Heart right ventricle (tissue), 16 donors: Measurements from ENCODE around the gene GPM6B. TPM values are rescaled to one million over a fixed set of nuclear protein-coding genes. Genes with fewer than 3 reads are reported as not detected.

Experiments
- ATAC-seq, 8 donors: fragments of 200-7000 bp; cut with Tn5 transposase; one replicate each; pipeline ENCODE4 v1.9.1; 2020; ENCODE audit warnings: mild to moderate bottlenecking in 8 of 8, moderate library complexity in 8 of 8, moderate number of reproducible peaks in 1 of 8
- DNase-seq, 2 donors: peaks; one replicate each; pipeline ENCODE4 v3.0.0-alpha.2; 2020
- H3K27ac ChIP-seq, 10 donors: fragments of 200-600 bp; sonication (generic) in 2 of 10; one replicate each; pipeline versions ENCODE4 v1.5.0 to v1.8.0; 2020 to 2022; ENCODE audit warnings: mild to moderate bottlenecking in 3 of 10
- H3K27me3 ChIP-seq, 7 donors: fragments of 200-600 bp; one replicate each; pipeline ENCODE4 v1.8.0; 2021 to 2022; ENCODE audit warnings: mild to moderate bottlenecking in 2 of 7
- H3K36me3 ChIP-seq, 9 donors: fragments of 200-600 bp; sonication (generic) in 1 of 9; one replicate each; pipeline versions ENCODE4 v1.5.0 to v1.8.0; 2020 to 2022; ENCODE audit warnings: mild to moderate bottlenecking in 2 of 9
- H3K4me1 ChIP-seq, 9 donors: fragments of 200-600 bp; sonication (generic) in 1 of 9; one replicate each; pipeline versions ENCODE4 v1.5.0 to v1.8.0; 2020 to 2022; ENCODE audit warnings: mild to moderate bottlenecking in 4 of 9
- H3K4me3 ChIP-seq, 10 donors: fragments of 200-600 bp; sonication (generic) in 2 of 10; one replicate each; pipeline versions ENCODE4 v1.5.0 to v1.8.0; 2020 to 2022; ENCODE audit warnings: mild to moderate bottlenecking in 7 of 10, moderate library complexity in 2 of 10
- H3K9me3 ChIP-seq, 11 donors: fragments of 200-600 bp in 10 of 11; sonication (generic) in 2 of 11; one replicate each; pipeline versions ENCODE4 v1.5.0 to v1.8.0; 2013 to 2022; ENCODE audit warnings: mild to moderate bottlenecking in 2 of 11, control low read depth in 1 of 11, moderate library complexity in 1 of 11
- WGBS, 2 donors: extraction: QIAGEN DNeasy Blood & Tissue Kit; methylation state at CpG; one replicate each; pipeline ENCODE4 v1.1.7; 2013; ENCODE audit warnings: inconsistent platforms in 1 of 2; 5-methylcytosine and 5-hydroxymethylcytosine counted together
- intact Hi-C, 10 donors: fragments of 100-400 bp; cut with DNase I; formaldehyde crosslinking; loops; one replicate each; pipeline versions ENCODE4 v1.11.1 to v1.14.2; 2022
- polyA plus RNA-seq, 2 donors: library from polyadenylated mRNA; stranded (reverse); fragments of 200-250 nt; gene quantifications; one replicate each; pipeline ENCODE4 v1.2.3, GENCODE V29; 2013
- total RNA-seq, 10 donors: library from RNA; stranded (reverse); fragmentation: NEBNext Ultra II Directional in 3 of 10; extraction: Animal tissue kit (Norgen Biotek cat#: 25700) in 3 of 10; gene quantifications; one replicate each; pipeline versions ENCODE4 v1.2.1 to v1.2.4, GENCODE V29; 2021 to 2023
- TF ChIP-seq, protein P1 (sequence below), 9 donors: fragments of 200-600 bp; sonication (generic) in 2 of 9; IDR thresholded peaks; one replicate each; pipeline versions ENCODE4 v1.5.0 to v1.8.0; 2021 to 2022; ENCODE audit warnings: antibody characterized with exemption in 9 of 9, mild to moderate bottlenecking in 5 of 9, moderate library complexity in 1 of 9
- donor health status: Arrhythmogenic right ventricular cardiomyopathy.
- donor health status: ischemic (EF 13 %, LVEDD 7.1; RV severe dilation, severe dysfunction).
- donor health status: healthy with polysubstance abuse.
- donor health status: DM: no; HTN: yes; CAD: no.
- donor health status: DM: no; HTN: no; CAD: no.
- donor health status: ischemic (EF 25% LVEDD 6.9; RV normal size, moderate dysfunction).
- donor health status: ischemic (EF 25% LVEDD 5.7; RV mildly dilated, moderate dysfunction).
- donor health status: healthy.
- donor health status: DM: yes; HTN: yes; CAD: no.
- donor health status: Ischemic cardiomyopathy.
- donor health status: ischemic (EF 35%, LVEDD 5.7; RV mildly dilated, moderate dysfunction).
- donor health status: nonischemic (EF 11% LVEDD 7.7; RV severe dilation, severe dysfunction).
- donor health status: DM: yes; HTN: yes; CAD: no.
- donor health status: PGD.
- donor health status: ischemic (EF 29% LVEDD 5.4; RV normal size, mild dysfunction).
- donor health status: nonischemic (EF 23%, LVEDD 6.1; RV moderate dilation, normal function).

The GPM6B gene
- total and polyA plus RNA-seq, 12 donors = 0.94 to 7.8 (median 2.8) TPM

DNA sequence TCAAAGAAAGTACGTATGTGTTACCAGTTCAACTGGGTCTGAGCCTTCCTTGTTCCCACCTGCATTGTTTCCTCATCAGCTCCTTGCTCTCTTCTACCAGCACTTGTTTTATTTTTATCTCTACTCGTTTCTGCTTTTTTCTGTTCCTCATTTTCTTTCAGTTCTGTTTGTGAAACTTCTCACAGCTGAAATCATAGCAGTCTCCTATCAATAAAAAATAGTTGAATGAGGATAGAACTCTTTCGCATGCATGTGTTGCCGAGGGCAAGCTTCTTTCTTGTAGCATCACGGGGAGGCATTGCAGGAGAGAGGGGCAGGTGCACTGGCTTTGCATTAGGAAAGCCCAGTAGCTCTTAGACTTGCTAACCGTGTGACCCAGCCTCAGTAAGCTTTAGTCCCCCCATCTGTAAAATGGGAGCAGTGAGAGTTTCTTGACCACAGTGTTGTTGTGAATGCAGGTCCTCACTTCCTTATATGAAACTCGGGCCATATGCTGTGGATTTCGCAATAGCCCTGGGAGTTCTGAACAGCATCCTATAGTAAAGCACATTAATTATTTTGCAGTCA is 57.7 kb downstream of the GPM6B start:
- H3K4me3 ChIP-seq = no peak overlapping the region
- TF ChIP-seq, protein P1, sequence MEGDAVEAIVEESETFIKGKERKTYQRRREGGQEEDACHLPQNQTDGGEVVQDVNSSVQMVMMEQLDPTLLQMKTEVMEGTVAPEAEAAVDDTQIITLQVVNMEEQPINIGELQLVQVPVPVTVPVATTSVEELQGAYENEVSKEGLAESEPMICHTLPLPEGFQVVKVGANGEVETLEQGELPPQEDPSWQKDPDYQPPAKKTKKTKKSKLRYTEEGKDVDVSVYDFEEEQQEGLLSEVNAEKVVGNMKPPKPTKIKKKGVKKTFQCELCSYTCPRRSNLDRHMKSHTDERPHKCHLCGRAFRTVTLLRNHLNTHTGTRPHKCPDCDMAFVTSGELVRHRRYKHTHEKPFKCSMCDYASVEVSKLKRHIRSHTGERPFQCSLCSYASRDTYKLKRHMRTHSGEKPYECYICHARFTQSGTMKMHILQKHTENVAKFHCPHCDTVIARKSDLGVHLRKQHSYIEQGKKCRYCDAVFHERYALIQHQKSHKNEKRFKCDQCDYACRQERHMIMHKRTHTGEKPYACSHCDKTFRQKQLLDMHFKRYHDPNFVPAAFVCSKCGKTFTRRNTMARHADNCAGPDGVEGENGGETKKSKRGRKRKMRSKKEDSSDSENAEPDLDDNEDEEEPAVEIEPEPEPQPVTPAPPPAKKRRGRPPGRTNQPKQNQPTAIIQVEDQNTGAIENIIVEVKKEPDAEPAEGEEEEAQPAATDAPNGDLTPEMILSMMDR (IDR thresholded peaks at IDR 0.05) = no peak
- no peaks in the 10 kb centered on the region for H3K9me3 ChIP-seq
- no peak for DNase-seq
- intact Hi-C loops = loop anchor here in 2 of 10 donors (10.0 kb wide), 2 partner anchors 254 to 276 kb away; no protein-coding TSS in a partner anchor
- no peak for ATAC-seq
- peaks cover 0 to 84% (median 16%) of the 10 kb centered on the region in 9 donors for H3K36me3 ChIP-seq
- H3K27ac ChIP-seq = no peak overlapping the region
- peaks cover 0 to 19% (median 13%) of the 10 kb centered on the region in 9 donors for H3K4me1 ChIP-seq
- 88 to 92% methylated on average over 8 of the region's 8 CpGs for WGBS, 2 donors
- H3K27me3 ChIP-seq = no peaks in the 10 kb centered on the region

DNA sequence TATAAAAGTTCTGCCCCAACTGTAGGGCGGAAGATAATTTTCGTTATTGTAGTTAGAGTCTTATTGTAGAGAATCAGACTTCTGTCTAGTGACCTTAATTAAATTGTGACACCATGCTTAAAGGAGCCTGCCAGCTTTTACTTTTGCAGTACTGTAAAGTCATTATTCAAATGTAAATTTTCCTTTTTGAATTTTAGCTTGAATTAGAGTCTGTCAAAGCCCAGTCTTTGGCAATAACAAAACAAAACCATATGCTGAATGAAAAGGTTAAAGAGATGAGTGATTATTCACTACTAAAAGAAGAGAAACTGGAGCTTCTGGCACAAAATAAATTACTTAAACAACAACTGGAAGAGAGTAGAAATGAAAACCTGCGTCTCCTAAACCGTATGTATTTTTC is 60.5 kb downstream of the GPM6B start:
- DNase-seq = no peak
- 93 to 98% methylated on average over 4 of the region's 4 CpGs for WGBS, 2 donors
- no peak overlapping the region for H3K27ac ChIP-seq
- H3K4me1 ChIP-seq = peaks cover 0 to 12% (median 0%) of the 10 kb centered on the region in 9 donors
- H3K36me3 ChIP-seq = peaks cover 0 to 94% (median 16%) of the 10 kb centered on the region in 9 donors
- ATAC-seq = no peak
- no peaks in the 10 kb centered on the region for H3K27me3 ChIP-seq
- TF ChIP-seq, protein P1 (IDR thresholded peaks at IDR 0.05) = no peak
- no peaks in the 10 kb centered on the region for H3K9me3 ChIP-seq
- intact Hi-C loops = loop anchor here in 2 of 10 donors (10.0 kb wide), 2 partner anchors 252 to 278 kb away; no protein-coding TSS in a partner anchor
- H3K4me3 ChIP-seq = no peak overlapping the region

GRCh38 chrX:13755254-13755653 is 61.6 kb downstream of the GPM6B start:
- no peak for ATAC-seq
- intact Hi-C loops = loop anchor here in 2 of 10 donors (10.0 kb wide), 2 partner anchors 250 to 280 kb away; no protein-coding TSS in a partner anchor
- H3K36me3 ChIP-seq = peaks cover 0 to 93% (median 16%) of the 10 kb centered on the region in 9 donors
- H3K27ac ChIP-seq = no peak overlapping the region
- no peaks in the 10 kb centered on the region for H3K27me3 ChIP-seq
- WGBS, 2 donors = 60 to 69% methylated on average over 1 of the region's 1 CpG
- no peaks in the 10 kb centered on the region for H3K9me3 ChIP-seq
- no peak for DNase-seq
- peaks cover 0 to 12% (median 0%) of the 10 kb centered on the region in 9 donors for H3K4me1 ChIP-seq
- TF ChIP-seq, protein P1 (IDR thresholded peaks at IDR 0.05) = no peak
- no peak overlapping the region for H3K4me3 ChIP-seq

GRCh38 chrX:13754765-13755164 is 62.1 kb downstream of the GPM6B start:
- Histone ChIP-seq H3K9me3 (no peaks in the 10 kb centered on the region), H3K4me1 (peaks cover 0 to 9% (median 0%) of the 10 kb centered on the region in 9 donors), H3K36me3 (peaks cover 0 to 93% (median 16%) of the 10 kb centered on the region in 9 donors), H3K27me3 (no peaks in the 10 kb centered on the region), H3K4me3 (no peak overlapping the region), H3K27ac (no peak overlapping the region)
- TF ChIP-seq, protein P1 (IDR thresholded peaks at IDR 0.05) = no peak
- ATAC-seq (no peak), DNase-seq (no peak)
- WGBS, 2 donors = 94 to 95% methylated on average over 1 of the region's 1 CpG
- intact Hi-C loops = loop anchor here in 4 of 10 donors (5.0 to 10.0 kb wide), 3 partner anchors 250 to 280 kb away; no protein-coding TSS in a partner anchor
